A549 (cell line): ENCODE data around the gene KLK7. TPM values are rescaled to one million over a fixed set of nuclear protein-coding genes. Genes with fewer than 3 reads are reported as not detected.

ENCODE experiments used
- ATAC-seq, 2 experiments: fragments of 200-7000 bp in 1 of 2; fragments of >200 bp in 1 of 2; cut with Nextera tagmentation in 1 of 2; cut with Tn5 transposase in 1 of 2; 3 replicates each; pipeline versions ENCODE4 v1.8.0 to v1.9.1; 2018 to 2020; ENCODE audit warnings: mild to moderate bottlenecking in 1 of 2, moderate library complexity in 1 of 2
- CTCF ChIA-PET: fragments of 300-600 bp; sonication (Branson Sonifier 250); formaldehyde crosslinking; extraction: SDS; loops from one replicate; lab custom pipeline; 2021; ENCODE audit warnings: antibody characterized with exemption, inconsistent platforms; lab: Yijun Ruan, JAX
- POLR2A ChIA-PET: fragments of 350-600 bp; formaldehyde crosslinking; extraction: SDS; loops from one replicate; lab custom pipeline; 2021; ENCODE audit warnings: antibody characterized with exemption, inconsistent platforms; lab: Yijun Ruan, JAX
- DNase-seq, 2 experiments: peaks; one replicate each; pipeline versions ENCODE4 v3.0.0 to v3.0.0-alpha.2; 2011 to 2016; ENCODE audit warnings: low read depth in 1 of 2, low spot score in 1 of 2
- FAIRE-seq: peaks from 2 replicates; lab custom pipeline; 2011; peaks lifted over from hg19 to GRCh38; lab: Jason Lieb, UNC
- H3K27ac ChIP-seq, 2 experiments: fragments of >200 bp; sonication (Bioruptor Twin); formaldehyde crosslinking; 3 replicates each; pipeline ENCODE4 v1.5.1; 2016 to 2017
- H3K4me1 ChIP-seq: fragments of >200 bp; sonication (Bioruptor Twin); formaldehyde crosslinking; 3 replicates; pipeline ENCODE4 v1.6.1; 2016
- H3K4me2 ChIP-seq: fragments of >200 bp; sonication (Bioruptor Twin); formaldehyde crosslinking; 3 replicates; pipeline ENCODE4 v1.6.1; 2016
- H3K4me3 ChIP-seq: fragments of >200 bp; sonication (Bioruptor Twin); formaldehyde crosslinking; 3 replicates; pipeline ENCODE4 v1.5.1; 2016
- H3K9me3 ChIP-seq: fragments of >200 bp; sonication (Bioruptor Twin); formaldehyde crosslinking; 3 replicates; pipeline ENCODE4 v1.6.1; 2016
- ATOH8 ChIP-seq: fragments of 250-450 bp; sonication (Bioruptor Pico); IDR thresholded peaks from 2 replicates; pipeline ENCODE4 v1.5.0; 2020; ENCODE audit warnings: low read depth, mild to moderate bottlenecking, moderate library complexity
- CBX2 ChIP-seq: fragments of 200-600 bp; sonication (generic); IDR thresholded peaks from 2 replicates; pipeline ENCODE4 v1.6.1; 2016; ENCODE audit warnings: low read depth, mild to moderate bottlenecking, borderline replicate concordance
- CBX8 ChIP-seq: fragments of 200-600 bp; sonication (generic); IDR thresholded peaks from 2 replicates; pipeline ENCODE4 v1.6.1; 2016
- CHD4 ChIP-seq: fragments of 200-600 bp; sonication (generic); IDR thresholded peaks from 2 replicates; pipeline ENCODE4 v1.6.1; 2016; ENCODE audit warnings: antibody characterized with exemption, mild to moderate bottlenecking, borderline replicate concordance
- EP300 ChIP-seq, 2 experiments: fragments of >200 bp; sonication (Bioruptor Twin); formaldehyde crosslinking; IDR thresholded peaks; 2 replicates in 1 of 2; 3 replicates in 1 of 2; pipeline ENCODE4 v1.6.1; 2016 to 2017
- FOSB ChIP-seq: fragments of 250-450 bp; sonication (Bioruptor Pico); IDR thresholded peaks from 2 replicates; pipeline ENCODE4 v1.5.0; 2020; ENCODE audit warnings: mild to moderate bottlenecking, moderate library complexity
- FOXS1 ChIP-seq: fragments of 250-450 bp; sonication (Bioruptor Pico); IDR thresholded peaks from 2 replicates; pipeline ENCODE4 v1.5.0; 2020; ENCODE audit warnings: mild to moderate bottlenecking, moderate library complexity
- HDAC2 ChIP-seq: fragments of 200-600 bp; sonication (generic); IDR thresholded peaks from 2 replicates; pipeline ENCODE4 v1.6.1; 2016
- HEYL ChIP-seq: fragments of 250-450 bp; sonication (Bioruptor Pico); IDR thresholded peaks from 2 replicates; pipeline ENCODE4 v1.8.0; 2021; ENCODE audit warnings: mild to moderate bottlenecking, moderate library complexity
- HOXA7 ChIP-seq: fragments of 250-450 bp; sonication (Bioruptor Pico); IDR thresholded peaks from 2 replicates; pipeline ENCODE4 v1.5.0; 2020; ENCODE audit warnings: mild to moderate bottlenecking, moderate library complexity
- HOXB13 ChIP-seq: fragments of 250-450 bp; sonication (Bioruptor Pico); IDR thresholded peaks from 2 replicates; pipeline ENCODE4 v1.5.0; 2020; ENCODE audit warnings: low read depth, mild to moderate bottlenecking, moderate library complexity
- NPAS2 ChIP-seq: fragments of 250-450 bp; sonication (Bioruptor Pico); IDR thresholded peaks from 2 replicates; pipeline ENCODE4 v1.8.0; 2022; ENCODE audit warnings: mild to moderate bottlenecking, moderate library complexity, borderline replicate concordance
- NR3C1 ChIP-seq: fragments of >200 bp; sonication (Bioruptor Twin); formaldehyde crosslinking; IDR thresholded peaks from 3 replicates; pipeline ENCODE4 v1.6.1; 2017
- RARB ChIP-seq: fragments of 250-450 bp; sonication (Bioruptor Pico); IDR thresholded peaks from 2 replicates; pipeline ENCODE4 v1.8.0; 2021; ENCODE audit warnings: mild to moderate bottlenecking, moderate library complexity
- RCOR1 ChIP-seq: fragments of 150-350 bp; IDR thresholded peaks from 2 replicates; pipeline ENCODE4 v1.6.1; 2014; ENCODE audit warnings: antibody characterized with exemption, low read length, low read depth
- RFX5 ChIP-seq: fragments of 450-650 bp; IDR thresholded peaks from 2 replicates; pipeline ENCODE4 v1.7.1; 2014; ENCODE audit warnings: antibody characterized with exemption, mild to moderate bottlenecking, moderate library complexity
- SMC3 ChIP-seq: fragments of >200 bp; sonication (Bioruptor Twin); formaldehyde crosslinking; IDR thresholded peaks from 3 replicates; pipeline ENCODE4 v1.6.1; 2018; ENCODE audit warnings: inconsistent platforms
- SREBF2 ChIP-seq: fragments of 450-650 bp; IDR thresholded peaks from 2 replicates; pipeline ENCODE4 v1.6.1; 2014; ENCODE audit warnings: mild to moderate bottlenecking, moderate library complexity
- ZFP36 ChIP-seq: fragments of 450-650 bp; IDR thresholded peaks from 2 replicates; pipeline ENCODE4 v1.6.1; 2014; ENCODE audit warnings: borderline replicate concordance; ENCODE audit not compliant: partially characterized antibody
- WGBS: methylation state at CpG from one replicate; pipeline ENCODE4 v1.1.6; 2017; ENCODE audit errors: missing lambda C conversion rate; 5-methylcytosine and 5-hydroxymethylcytosine counted together
- polyA plus RNA-seq, 4 experiments: library from polyadenylated mRNA; depleted of rRNA in 3 of 4; stranded (reverse); fragments of >200 nt; fragmentation: RNase III in 1 of 4; extraction: RNeasy Plus Mini Kit Qiagen cat#74134 plus additional on column Dnase treatment in 1 of 4; gene quantifications; 2 replicates in 3 of 4; 3 replicates in 1 of 4; pipeline ENCODE4 v1.2.3, GENCODE V29; 2011 to 2017
- TF ChIP-seq, protein P1 (sequence below): IDR thresholded peaks from 2 replicates; pipeline ENCODE4 v1.6.1; 2012; ENCODE audit warnings: low read depth, borderline replicate concordance

Gene KLK7
- polyA plus RNA-seq, 2 of the 4 experiments (the other 2 are of a cell fraction): not detected

- CTCF ChIA-PET: interaction anchor here (1.0 to 8.8 kb wide), 18 partner anchors 13 to 304 kb away, joined by 3 to 147 read pairs (median 6); partner anchors contain the start of gene KLK8
- POLR2A ChIA-PET: no interaction called here
- WGBS: 66% methylated on average over 19 of the region's 19 CpGs
- Histone ChIP-seq H3K27ac (no peak overlapping the region), H3K4me2 (no peak overlapping the region), H3K9me3 (no peaks in the 10 kb centered on the region), H3K4me1 (peaks cover 23% of the 10 kb centered on the region), H3K4me3 (no peak overlapping the region)
- DNase-seq (no peak), ATAC-seq (no peak), FAIRE-seq (no peak)
- TF ChIP-seq EP300 (IDR thresholded peaks at IDR 0.05): no peak
- no peak for TF ChIP-seq CBX2
- no peak for TF ChIP-seq FOSB
- TF ChIP-seq HOXB13 (CRISPR knock-in tag): no peak
- TF ChIP-seq, protein P1, sequence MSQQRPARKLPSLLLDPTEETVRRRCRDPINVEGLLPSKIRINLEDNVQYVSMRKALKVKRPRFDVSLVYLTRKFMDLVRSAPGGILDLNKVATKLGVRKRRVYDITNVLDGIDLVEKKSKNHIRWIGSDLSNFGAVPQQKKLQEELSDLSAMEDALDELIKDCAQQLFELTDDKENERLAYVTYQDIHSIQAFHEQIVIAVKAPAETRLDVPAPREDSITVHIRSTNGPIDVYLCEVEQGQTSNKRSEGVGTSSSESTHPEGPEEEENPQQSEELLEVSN: no peak
- no peak for TF ChIP-seq RARB (CRISPR knock-in tag)
- TF ChIP-seq SMC3: no peak
- no peak for TF ChIP-seq SREBF2
- TF ChIP-seq CBX8: no peak
- no peak for TF ChIP-seq RCOR1
- no peak for TF ChIP-seq HOXA7 (CRISPR knock-in tag)
- TF ChIP-seq HDAC2: no peak
- TF ChIP-seq RFX5: no peak
- TF ChIP-seq ATOH8 (CRISPR knock-in tag): no peak
- TF ChIP-seq FOXS1 (CRISPR knock-in tag): no peak
- TF ChIP-seq NR3C1: no peak
- TF ChIP-seq HEYL: no peak
- TF ChIP-seq NPAS2 (CRISPR knock-in tag): no peak
Observed at GRCh38 chr19:51015691-51016267, 32.1 kb upstream of the KLK7 start.

DNA sequence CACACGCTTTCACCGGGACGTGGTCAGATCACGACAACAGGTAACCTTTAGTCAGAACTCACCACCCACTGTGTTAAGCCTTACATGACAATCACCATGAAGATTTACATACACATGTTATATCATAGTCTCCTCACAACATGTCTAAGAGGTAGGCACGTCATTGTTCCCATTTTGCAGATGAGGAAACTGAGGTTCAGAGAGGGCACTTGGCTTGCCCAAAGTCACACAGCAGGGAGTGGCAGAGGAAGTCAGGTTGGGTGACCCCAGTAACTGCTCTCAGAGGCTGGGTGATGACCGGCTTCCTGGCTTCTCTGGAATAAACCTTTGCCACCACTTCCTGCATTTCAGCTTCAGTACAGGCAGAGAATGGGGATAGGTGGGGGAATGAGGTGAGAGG, 30.5 kb upstream of the KLK7 start:
- FAIRE-seq (no peak), ATAC-seq (no peak), DNase-seq (no peak)
- no peak overlapping the region for H3K4me3 ChIP-seq
- no peak overlapping the region for H3K27ac ChIP-seq
- no peaks in the 10 kb centered on the region for H3K9me3 ChIP-seq
- H3K4me2 ChIP-seq: no peak overlapping the region
- peaks cover 19% of the 10 kb centered on the region for H3K4me1 ChIP-seq
- ChIA-PET POLR2A (no interaction called here), CTCF (interaction anchor here (1.0 to 1.6 kb wide), 3 partner anchors 80 to 117 kb away, joined by 3 read pairs; no protein-coding TSS in a partner anchor)
- WGBS: 53% methylated on average over 6 of the region's 6 CpGs
- TF ChIP-seq NPAS2 (CRISPR knock-in tag) (no peak), ZFP36 (peak; percentile 25)

DNA sequence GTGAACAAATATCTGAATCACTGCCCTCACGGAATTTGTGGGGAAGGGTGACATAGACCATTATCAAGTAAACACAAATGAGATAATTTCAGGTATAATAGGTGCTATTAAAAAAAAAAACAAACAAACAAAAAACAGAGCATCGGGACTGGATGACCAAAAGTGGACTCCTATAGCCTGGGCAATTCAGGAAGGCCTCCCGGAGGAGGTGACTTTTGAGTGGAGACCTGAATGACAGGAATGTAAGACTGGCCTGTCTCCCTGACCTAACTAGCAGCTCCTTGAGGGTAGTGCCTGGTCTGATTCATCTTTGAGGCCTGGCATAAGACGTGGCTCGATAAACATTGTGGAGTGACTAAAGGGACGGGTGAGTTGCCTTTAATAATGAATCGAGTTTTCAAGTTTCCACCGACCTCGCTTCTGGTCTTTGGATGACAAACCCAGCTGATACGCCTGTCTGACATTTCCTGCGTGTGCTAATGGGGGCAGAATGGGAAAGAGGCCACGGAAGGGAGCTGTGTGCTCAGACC, 29.0 kb upstream of the KLK7 start:
- no peak overlapping the region for H3K4me2 ChIP-seq
- no peak overlapping the region for H3K4me3 ChIP-seq
- TF ChIP-seq CHD4 (no peak), ZFP36 (peak; percentile 84)
- TF ChIP-seq, protein P1: no peak
- peaks cover 4% of the 10 kb centered on the region; the same call in 1 of the 3 replicates for H3K4me1 ChIP-seq
- no peak overlapping the region for H3K27ac ChIP-seq
- ATAC-seq (no peak), FAIRE-seq (no peak), DNase-seq (no peak)
- WGBS: 36% methylated on average over 12 of the region's 12 CpGs
- POLR2A ChIA-PET: no interaction called here
- H3K9me3 ChIP-seq: no peaks in the 10 kb centered on the region
- CTCF ChIA-PET: interaction anchor here (0.7 to 4.3 kb wide), 9 partner anchors 9 to 146 kb away, joined by 3 to 16 read pairs (median 5); no protein-coding TSS in a partner anchor
